ENCODE measurements around the gene EEF2K. TPM values are rescaled to one million over a fixed set of nuclear protein-coding genes. Genes with fewer than 3 reads are reported as not detected.

EEF2K gene
- total and polyA plus RNA-seq, 2 of the 13 experiments (the other 11 are each of a cell fraction or from before 2014, with no cell fraction given), result 22.0 to 23.8 TPM

DNA sequence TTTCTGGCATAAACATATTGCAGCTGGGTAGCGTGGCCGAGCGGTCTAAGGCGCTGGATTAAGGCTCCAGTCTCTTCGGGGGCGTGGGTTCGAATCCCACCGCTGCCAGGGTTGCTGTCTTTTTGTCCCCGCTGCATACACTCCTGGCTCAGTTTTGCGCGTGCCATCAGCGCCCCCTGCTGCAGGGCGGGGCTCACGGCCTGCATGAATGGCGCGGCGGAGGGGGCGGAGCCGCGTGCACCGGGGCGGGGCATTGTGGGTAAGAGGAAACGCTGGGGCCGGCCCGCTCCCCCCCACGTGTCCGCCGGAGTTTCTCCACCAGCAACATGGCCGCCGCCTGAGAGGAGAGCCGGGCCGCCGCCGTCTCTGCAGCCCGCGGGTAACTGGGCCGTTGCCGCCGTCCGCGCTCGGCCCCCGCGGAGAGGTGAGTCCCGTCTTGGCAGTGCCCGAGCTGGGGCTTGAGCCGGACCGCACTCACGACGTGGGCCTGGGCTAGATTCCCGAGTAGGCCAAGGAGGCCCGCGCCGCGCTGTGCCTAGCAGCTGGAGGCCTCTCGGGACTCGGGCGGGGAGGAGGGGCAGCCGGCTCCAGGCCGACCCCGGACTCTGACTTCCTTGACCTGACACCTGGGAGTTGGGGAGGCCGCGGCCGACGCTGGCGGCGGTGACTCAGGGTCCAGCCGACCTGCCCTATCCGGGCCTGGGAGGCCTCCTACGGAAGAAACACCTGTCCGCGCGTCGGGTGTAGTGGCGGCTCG lies 91.2 kb downstream of the EEF2K start, which contains the start of gene POLR3E (continued):
- TF ChIP-seq ZNF142 (CRISPR knock-in tag; IDR thresholded peaks at IDR 0.05) (peak; percentile 82; the same call in 1 of the 2 replicates), ELF4 (CRISPR knock-in tag; IDR thresholded peaks at IDR 0.05; ENCODE audit: borderline replicate concordance) (peak; percentile 92), ZNF235 (CRISPR knock-in tag; IDR thresholded peaks at IDR 0.05; ENCODE audit: borderline replicate concordance) (peak; percentile 74; the same call in 1 of the 2 replicates), ZNF33B (CRISPR knock-in tag; IDR thresholded peaks at IDR 0.05) (peak; percentile 100), TRIM24 (CRISPR knock-in tag; IDR thresholded peaks at IDR 0.05) (no peak), TAF15 (IDR thresholded peaks at IDR 0.05; ENCODE audit: low read depth, low read length, poor library complexity, severe bottlenecking) (peak; percentile 98), ZKSCAN8 (CRISPR knock-in tag; IDR thresholded peaks at IDR 0.05; ENCODE audit: borderline replicate concordance) (peak; percentile 98), POLR2A (IDR thresholded peaks at IDR 0.05; ENCODE audit: insufficient read depth in 1 of 2, low read depth in 2 of 2, low read length in 2 of 2) (peak; percentile 71 to 92), NFRKB (IDR thresholded peaks at IDR 0.05) (peak; percentile 88), PCBP1 (IDR thresholded peaks at IDR 0.05; ENCODE audit: borderline replicate concordance, low read depth, low read length) (peak; percentile 75; the same call in 1 of the 2 replicates), ZNF20 (CRISPR knock-in tag; IDR thresholded peaks at IDR 0.05) (peak; percentile 93; the same call in 1 of the 2 replicates), HOXA5 (CRISPR knock-in tag; IDR thresholded peaks at IDR 0.05) (peak; percentile 88)
- TF ChIP-seq, protein P1, sequence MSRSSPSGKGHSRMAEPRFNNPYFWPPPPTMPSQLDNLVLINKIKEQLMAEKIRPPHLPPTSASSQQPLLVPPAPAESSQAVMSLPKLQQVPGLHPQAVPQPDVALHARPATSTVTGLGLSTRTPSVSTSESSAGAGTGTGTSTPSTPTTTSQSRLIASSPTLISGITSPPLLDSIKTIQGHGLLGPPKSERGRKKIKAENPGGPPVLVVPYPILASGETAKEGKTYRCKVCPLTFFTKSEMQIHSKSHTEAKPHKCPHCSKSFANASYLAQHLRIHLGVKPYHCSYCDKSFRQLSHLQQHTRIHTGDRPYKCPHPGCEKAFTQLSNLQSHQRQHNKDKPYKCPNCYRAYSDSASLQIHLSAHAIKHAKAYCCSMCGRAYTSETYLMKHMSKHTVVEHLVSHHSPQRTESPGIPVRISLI (CRISPR knock-in tag; IDR thresholded peaks at IDR 0.05; ENCODE audit: borderline replicate concordance), result peak; percentile 99
- TF ChIP-seq, protein P2, sequence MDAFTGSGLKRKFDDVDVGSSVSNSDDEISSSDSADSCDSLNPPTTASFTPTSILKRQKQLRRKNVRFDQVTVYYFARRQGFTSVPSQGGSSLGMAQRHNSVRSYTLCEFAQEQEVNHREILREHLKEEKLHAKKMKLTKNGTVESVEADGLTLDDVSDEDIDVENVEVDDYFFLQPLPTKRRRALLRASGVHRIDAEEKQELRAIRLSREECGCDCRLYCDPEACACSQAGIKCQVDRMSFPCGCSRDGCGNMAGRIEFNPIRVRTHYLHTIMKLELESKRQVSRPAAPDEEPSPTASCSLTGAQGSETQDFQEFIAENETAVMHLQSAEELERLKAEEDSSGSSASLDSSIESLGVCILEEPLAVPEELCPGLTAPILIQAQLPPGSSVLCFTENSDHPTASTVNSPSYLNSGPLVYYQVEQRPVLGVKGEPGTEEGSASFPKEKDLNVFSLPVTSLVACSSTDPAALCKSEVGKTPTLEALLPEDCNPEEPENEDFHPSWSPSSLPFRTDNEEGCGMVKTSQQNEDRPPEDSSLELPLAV (CRISPR knock-in tag; conservative IDR thresholded peaks at IDR 0.05; ENCODE audit: low read depth), result no peak; the same call in 1 of the 2 replicates
- TF ChIP-seq, protein P3, sequence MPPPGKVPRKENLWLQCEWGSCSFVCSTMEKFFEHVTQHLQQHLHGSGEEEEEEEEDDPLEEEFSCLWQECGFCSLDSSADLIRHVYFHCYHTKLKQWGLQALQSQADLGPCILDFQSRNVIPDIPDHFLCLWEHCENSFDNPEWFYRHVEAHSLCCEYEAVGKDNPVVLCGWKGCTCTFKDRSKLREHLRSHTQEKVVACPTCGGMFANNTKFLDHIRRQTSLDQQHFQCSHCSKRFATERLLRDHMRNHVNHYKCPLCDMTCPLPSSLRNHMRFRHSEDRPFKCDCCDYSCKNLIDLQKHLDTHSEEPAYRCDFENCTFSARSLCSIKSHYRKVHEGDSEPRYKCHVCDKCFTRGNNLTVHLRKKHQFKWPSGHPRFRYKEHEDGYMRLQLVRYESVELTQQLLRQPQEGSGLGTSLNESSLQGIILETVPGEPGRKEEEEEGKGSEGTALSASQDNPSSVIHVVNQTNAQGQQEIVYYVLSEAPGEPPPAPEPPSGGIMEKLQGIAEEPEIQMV (CRISPR knock-in tag; IDR thresholded peaks at IDR 0.05; ENCODE audit: low read depth), result peak; percentile 87; the same call in 1 of the 2 replicates
- TF ChIP-seq, protein P4, sequence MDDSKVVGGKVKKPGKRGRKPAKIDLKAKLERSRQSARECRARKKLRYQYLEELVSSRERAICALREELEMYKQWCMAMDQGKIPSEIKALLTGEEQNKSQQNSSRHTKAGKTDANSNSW (CRISPR knock-in tag; IDR thresholded peaks at IDR 0.05; ENCODE audit: borderline replicate concordance), result peak; percentile 76; the same call in 1 of the 2 replicates

Data from HepG2 (cell line).